AG08396 (cell line): Measurements from ENCODE around the gene ZNF749.
"Not testable (repeated sequence)": the region's sequence is repeated elsewhere in the genome, so short reads cannot be mapped to it uniquely, and the experiment has no call there.

Experiments used
- DNase-seq: peaks from one replicate; pipeline ENCODE4 v3.0.0; 2012; ENCODE audit warnings: low spot score, mixed read lengths

ZNF749 gene

GRCh38 chr19:57466489-57466888 lies 31.4 kb downstream of the ZNF749 start:
- no peak for DNase-seq

- no peak for DNase-seq
Measured at GRCh38 chr19:57473646-57474045, 38.5 kb downstream of the ZNF749 start.

- DNase-seq, result peak; percentile 94
Measured at GRCh38 chr19:57477191-57478008, 42.3 kb downstream of the ZNF749 start, which contains the start of gene ZNF772. Gene ZNF772 (minus strand): TSS chr19:57477566. CDS start chr19:57477309, 257 bp downstream.

GRCh38 chr19:57487477-57488298 lies 52.6 kb downstream of the ZNF749 start, which contains the start of gene ZNF419:
Gene ZNF419 (plus strand): TSS chr19:57487750. CDS start chr19:57487951, 201 bp downstream.
- peak; percentile 94 for DNase-seq

- not testable (repeated sequence) for DNase-seq
Measured at GRCh38 chr19:57488299-57488644, 53.1 kb downstream of the ZNF749 start.
